Stimulated activated CD4-positive, alpha-beta T cell treated with anti-CD3 and anti-CD28 coated beads, Interleukin-4, amount 100 ng/mL, for 48 hours (primary cell): ENCODE results near the gene C10orf143.

ENCODE experiments used
- DNase-seq, 2 donors: peaks; one replicate each; pipeline ENCODE4 v3.0.0-alpha.2; 2020; ENCODE audit warnings: low read depth in 2 of 2

Gene C10orf143

GRCh38 chr10:130016095-130016494 is 94.5 kb downstream of the C10orf143 start:
- DNase-seq = no peak

GRCh38 chr10:130015075-130015695 is 95.4 kb downstream of the C10orf143 start:
- DNase-seq = no peak

- DNase-seq = no peak
These were observed 96.2 kb downstream of the C10orf143 start for GRCh38 chr10:130014263-130015074.
